ENCODE results near the gene ETS1. TPM values are rescaled to one million over a fixed set of nuclear protein-coding genes. Genes with fewer than 3 reads are reported as not detected.

Gene ETS1
- total RNA-seq, 1 donor from 2014 or later, result 53.4 TPM

DNA sequence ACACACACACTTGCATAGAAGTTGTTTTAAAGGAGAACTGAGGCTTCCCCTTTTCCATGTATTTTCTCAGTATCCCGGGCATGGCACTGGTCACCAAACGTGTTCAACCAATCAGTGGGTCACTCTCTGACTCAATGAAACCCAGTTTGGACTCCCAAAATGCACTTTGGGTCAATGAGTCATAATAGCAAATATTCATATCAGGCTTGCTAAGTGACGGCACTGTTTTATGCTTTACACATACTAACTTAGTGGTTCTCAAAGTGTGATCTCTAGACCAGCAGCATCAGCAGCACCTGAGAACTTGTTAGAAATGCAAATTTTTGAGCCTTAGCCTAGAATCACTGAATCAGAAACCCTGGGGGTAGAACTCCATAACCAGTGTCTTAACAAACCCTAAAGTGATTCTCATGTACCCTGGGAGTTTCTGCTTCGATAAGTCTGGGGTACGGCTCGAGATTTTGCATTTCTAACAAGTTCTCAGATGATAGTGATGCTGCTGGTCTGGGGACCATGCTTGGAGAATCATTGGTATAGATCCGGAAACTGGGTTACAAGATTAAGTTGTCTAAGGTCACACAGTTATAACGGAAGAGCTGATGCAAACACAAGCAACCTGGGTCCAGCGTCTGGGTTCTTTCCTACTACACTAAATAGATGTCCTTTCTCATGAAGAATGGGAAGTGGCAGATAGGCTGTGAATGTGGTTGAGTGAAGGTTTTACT, 35.6 kb downstream of the ETS1 start:
- ATAC-seq (no peak), DNase-seq (no peak)
- intact Hi-C loops (cut with micrococcal nuclease), result no loop called here

DNA sequence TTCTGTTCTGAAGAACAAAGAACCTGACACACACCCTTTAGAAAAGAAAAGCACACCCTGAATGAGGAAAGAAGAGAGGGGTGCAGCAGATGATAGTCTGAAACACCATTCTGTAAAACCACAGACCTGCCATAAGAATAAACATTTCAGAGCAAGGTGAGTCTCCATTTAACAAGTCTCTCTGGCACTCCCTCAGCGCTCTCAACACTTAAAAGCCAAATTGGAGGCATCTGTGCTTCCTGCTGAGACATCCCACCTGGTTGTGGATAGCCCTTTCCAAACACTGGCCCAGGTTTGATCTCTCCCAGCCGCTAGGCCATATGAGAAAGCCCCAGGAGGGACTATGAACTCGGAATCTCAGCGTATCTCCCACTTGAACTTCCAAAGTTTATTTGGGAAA, 36.3 kb downstream of the ETS1 start:
- no peak for DNase-seq

DNA sequence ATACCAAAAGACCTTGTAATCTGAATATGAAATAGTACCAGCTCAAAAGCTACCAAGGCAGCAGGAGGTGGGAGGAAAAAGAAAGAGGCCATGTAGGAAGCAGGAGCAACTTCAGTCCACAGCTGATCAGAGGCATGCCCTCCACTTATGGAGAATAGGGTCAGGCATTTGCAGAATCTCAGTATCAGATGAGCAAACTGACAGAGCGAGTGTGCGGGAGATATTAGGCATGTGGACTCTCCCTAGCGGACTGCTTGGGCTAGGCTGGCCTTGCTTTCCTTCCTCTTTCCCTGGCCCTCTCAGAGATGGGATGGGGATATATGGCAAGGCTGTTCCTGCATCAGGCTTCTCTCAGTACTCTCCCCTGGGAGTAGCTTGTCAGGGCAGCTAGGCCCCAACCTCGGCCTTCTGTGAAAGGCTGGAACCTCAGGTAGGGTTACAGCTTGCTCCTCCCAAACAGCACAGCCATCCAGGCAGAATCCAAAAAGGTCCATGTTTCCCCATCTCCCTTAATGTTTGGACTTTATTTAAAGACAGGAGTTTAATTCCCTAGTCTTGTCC, 37.0 kb downstream of the ETS1 start:
- intact Hi-C loops (cut with micrococcal nuclease), result no loop called here
- no peak for ATAC-seq

More for the DNA sequence above, 36.3 kb downstream of the ETS1 start:
- intact Hi-C loops (cut with micrococcal nuclease), result no loop called here
- ATAC-seq, result no peak

DNA sequence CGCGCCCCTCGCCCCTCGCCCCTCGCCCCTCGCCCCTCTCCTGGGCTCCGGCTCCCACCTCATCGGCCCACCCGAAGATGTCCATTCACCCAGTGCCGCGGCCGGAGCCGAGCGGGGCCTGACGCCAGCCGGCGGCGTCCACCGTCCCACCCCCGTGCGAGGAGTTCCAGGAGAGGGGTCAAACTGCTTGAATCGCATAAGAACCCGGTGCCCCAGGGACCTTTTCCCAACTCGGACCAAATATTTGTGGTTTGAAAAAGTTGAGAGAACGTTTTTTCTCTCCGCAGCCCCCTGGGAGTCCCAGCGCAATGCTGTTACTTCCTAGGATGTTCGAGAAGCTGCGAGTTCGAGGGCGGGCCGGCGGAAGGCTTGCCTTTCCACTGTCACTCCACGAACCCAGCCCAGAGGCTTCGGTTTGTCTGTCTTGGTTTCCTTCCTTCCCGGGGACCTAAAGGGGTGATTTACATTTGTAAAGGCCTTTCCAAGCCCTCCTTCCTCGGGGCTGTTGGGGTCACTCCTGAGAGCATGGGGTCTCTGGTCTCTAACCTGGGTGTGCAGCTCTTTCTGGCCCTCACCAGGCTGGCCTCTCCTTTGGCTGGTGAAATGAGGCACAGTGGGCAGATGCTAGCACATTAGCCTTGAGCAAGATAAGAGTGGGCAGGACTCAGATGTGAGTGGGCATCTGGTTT, 38.0 kb downstream of the ETS1 start:
- DNase-seq (peak; percentile 80), ATAC-seq (peak; percentile 64)
- intact Hi-C loops (cut with micrococcal nuclease), result no loop called here

More for the DNA sequence above, 37.0 kb downstream of the ETS1 start:
- DNase-seq, result no peak

DNA sequence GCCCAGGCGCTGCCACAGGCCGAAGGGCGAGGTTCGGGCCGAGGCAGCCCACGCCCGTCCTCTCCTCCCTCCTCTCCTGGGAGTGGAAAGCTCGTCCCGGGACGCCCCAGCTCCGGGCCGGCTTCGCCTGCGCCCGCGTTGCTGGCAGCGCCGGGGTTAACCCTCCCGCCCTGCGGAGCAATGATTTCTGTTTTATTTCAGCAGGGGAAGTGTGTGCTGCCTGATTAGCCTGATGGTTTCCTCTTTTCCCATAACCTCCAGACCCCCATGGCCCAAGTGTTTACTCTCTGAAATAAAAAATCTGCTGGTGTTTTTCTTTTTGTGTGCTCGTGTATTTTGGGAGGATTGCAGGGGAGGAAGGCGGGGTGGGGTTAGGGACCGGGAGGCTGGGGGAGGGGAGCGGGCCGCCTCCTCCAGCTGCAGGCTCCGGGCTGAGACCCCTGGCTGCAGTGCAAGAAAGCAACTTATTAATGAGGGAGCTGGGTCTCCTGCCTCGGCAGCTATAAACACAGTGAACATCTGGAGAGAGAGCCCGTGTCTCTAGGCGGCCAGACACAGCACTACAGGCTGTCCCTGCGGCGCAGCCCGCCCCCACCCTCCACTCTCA, 38.6 kb downstream of the ETS1 start:
- DNase-seq (peak; percentile 81), ATAC-seq (peak; percentile 81)
- intact Hi-C loops (cut with micrococcal nuclease), result no loop called here

DNA sequence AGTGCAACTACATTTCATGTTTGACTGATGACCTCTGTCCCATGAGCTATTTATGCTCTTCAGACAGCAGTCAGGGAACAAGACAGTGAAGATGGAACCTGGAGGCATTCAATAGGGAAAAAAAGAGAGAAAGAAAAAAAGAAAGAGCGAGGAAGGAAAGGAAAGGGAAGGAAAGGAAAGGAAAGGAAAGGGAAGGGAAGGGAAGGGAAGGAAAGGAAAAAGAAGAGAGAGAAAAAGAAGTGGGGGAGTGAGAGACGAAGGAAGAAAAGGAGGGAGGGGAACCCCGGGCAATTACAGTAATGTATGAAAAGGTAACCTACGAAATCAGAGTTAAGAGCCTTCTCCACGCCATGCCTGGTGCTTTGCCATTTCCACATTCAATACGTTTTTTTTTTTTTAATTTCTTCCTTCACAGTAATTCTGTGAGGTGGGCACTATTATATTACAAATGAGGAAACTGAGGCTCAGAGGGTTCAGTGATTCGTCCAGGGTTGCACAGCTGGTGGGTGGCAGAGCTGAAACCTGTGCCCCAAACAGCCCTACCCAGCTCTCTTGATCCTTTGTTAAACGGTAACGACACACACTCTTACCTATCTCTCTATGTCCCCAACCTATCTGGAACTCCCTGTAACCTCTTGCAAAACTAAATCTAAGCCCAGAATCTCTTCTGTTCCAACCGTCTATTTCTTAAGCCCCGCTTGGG, 39.3 kb downstream of the ETS1 start:
- no peak for ATAC-seq
- intact Hi-C loops (cut with micrococcal nuclease), result no loop called here

DNA sequence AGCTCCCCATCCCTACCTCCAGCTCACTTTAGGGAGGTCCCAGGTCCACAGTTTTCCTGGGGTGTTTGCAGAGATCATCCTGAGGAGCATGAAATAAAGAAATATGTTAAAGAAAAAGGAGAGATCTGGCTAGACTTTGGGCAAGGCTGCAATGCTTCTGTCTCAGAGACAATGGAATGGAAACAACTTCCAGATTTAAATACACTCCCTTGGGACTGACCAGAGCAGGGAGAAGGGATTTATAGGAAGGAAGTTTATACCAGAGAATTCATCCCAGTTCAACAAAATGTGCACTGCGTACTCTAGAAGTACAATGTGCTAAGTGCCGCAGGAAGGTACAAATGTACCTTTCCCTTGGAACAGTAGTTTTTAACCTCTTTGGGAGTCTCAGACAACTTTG, 40.4 kb downstream of the ETS1 start:
- intact Hi-C loops (cut with micrococcal nuclease), result no loop called here
- no peak for DNase-seq
- ATAC-seq, result no peak

More for the DNA sequence above, 39.3 kb downstream of the ETS1 start:
- DNase-seq, result no peak

DNA sequence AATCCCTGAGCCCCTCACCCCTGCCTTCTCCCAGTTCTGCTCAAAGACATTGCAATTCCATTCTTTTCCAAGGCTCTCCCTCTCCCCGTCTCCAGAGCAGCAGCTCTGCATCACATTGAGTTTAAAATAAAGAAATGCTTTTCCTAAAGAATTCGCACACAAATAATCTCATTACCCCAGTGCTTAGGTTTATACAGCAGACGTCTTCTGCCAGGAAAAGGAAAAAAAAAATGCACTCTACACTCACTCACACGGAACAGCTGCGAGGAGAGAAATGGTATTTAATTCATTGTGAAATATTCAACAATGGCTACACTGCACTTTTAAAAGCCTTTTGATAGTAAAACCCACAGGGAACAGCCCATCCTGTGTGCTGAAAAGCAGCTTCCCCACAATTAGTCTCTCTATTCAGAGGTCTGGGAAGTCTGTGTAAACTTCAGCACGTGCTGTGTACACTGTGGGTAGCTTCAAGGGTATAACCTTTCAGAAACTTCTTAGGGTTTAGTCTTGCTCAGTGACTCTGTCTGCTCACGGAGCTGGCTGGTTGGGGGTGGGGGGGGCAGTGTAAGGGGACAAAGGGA, 42.8 kb downstream of the ETS1 start:
- DNase-seq, result no peak
- intact Hi-C loops (cut with micrococcal nuclease), result no loop called here
- peak; percentile 17 for ATAC-seq

DNA sequence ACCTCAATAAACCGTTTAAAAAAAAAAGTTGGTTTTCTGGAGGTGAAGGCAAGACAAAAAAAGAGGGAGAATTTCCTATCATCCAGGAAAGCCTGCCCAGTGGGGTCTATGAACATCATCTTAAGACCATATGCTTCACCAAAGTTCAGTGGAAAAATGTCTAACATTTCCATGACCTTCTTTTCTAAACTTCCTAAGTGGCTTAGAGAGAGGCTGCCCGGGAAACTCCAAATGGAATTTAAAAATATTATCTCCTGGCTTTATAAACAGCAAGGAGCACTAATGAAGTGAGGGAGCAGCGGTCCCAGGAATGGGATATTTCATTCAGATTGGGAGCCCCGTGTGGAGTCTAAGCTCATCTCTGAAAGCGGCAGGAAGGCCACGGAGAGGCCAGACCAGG, 46.9 kb downstream of the ETS1 start:
- intact Hi-C loops (cut with micrococcal nuclease), result no loop called here
- ATAC-seq (no peak), DNase-seq (no peak)

DNA sequence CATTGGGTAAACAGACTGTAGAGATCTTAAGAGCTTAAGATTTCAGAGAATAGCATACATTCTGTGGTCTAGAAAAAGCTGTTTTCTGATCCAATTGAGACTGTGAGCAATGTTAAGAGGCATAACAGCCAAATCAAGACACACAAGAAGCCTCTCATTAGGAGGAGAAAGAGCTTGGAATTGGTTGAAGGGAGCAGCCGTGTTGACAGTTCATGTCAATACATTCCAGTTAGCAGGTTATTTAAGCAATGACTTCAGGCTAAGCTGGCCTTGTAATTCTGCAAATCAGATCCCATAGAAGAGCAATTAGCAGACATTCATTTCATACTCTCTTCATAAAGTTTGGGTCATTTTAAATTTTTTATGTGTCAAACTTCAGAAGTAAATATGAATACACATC, 50.9 kb downstream of the ETS1 start:
- DNase-seq (no peak), ATAC-seq (no peak)
- intact Hi-C loops (cut with micrococcal nuclease), result no loop called here

DNA sequence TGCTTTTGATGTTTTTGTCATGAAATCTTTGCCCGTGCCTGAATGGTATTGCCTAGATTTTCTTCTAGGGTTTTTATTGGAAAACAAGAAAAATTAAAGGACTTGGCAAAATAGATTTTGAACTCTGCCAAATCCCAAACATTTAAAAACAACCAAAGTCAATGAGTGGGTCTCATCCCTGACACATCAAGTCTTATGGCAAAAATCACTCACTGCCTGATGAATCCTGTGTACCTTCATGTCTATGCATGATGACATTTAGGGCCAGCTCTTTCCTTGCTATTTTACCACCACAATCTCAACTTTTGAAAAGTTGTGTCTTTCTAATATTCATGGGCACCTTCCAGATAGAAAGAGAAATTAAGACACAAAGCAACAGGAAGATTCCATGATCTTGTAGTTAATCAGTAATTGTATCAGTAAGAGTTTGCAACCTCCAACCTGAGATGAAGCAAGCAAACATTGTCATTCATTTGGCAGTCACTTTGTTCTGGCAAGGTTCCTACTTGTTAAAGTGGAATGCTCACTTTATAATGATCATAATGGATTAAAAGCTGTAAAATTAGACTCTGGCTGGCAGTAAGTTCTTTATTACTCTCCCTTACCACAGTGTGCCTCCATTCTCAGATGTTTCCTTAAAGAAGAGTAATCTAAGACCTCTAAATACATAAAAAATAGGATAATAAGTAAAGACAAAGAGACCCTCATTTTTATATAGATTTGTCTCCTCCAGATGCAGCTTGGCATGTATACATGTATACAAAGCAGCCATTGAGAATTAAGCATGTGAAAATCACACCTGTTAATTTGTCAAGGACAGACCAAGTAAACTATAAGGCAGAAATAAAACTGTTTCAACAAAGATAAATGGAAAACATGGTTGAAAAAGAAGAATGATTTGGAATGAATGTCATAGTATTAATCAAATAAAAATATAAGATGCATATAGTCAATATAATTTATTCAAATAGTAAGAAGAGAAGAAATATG, 51.6 kb downstream of the ETS1 start:
- intact Hi-C loops (cut with micrococcal nuclease), result no loop called here
- ATAC-seq (no peak), DNase-seq (no peak)

DNA sequence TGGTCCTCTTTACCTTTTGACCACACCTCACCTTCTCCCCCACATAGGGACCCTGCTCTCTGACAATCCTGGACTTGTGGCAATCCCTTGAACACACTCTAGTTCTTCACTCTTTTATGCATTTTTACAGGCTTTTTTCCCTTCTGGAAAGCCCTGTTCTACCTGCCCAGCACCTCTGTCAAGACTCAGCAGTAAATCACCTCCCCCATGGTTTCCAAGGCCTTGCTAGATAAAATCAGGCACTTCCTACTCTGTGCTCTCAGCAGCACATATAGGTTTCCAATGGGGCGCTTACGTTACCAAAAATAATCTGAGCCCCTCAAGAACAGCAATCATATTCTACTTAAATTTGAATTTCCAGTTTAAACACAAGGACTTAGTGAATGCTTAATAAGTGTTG, 53.9 kb downstream of the ETS1 start:
- DNase-seq (no peak), ATAC-seq (no peak)
- intact Hi-C loops (cut with micrococcal nuclease), result no loop called here

DNA sequence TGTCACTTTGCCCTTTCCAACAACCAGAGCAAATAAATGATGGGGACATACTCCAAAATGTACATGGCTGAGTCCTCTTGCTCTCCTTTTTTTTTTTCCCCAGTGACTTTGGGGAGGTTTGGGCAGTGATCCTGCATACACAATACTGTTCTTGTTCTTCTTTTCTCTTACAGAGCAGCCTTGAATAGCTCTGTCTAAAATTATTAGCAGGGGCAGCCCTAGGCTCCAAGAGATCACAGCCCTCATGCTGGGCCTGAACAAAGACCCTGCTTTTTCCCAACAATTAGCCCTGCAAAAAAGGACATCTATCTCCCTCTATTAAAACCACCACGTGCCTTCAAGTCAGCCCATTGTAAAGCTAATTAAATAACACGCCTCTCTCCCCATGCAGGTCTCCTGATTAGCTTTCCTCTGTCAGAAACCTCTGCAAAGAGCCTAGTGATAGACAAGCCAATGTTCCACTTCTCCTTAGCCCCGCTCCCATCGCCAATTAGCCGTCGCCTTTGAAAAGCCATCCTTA, 54.7 kb downstream of the ETS1 start:
- no peak for DNase-seq
- intact Hi-C loops (cut with micrococcal nuclease), result no loop called here
- no peak for ATAC-seq

DNA sequence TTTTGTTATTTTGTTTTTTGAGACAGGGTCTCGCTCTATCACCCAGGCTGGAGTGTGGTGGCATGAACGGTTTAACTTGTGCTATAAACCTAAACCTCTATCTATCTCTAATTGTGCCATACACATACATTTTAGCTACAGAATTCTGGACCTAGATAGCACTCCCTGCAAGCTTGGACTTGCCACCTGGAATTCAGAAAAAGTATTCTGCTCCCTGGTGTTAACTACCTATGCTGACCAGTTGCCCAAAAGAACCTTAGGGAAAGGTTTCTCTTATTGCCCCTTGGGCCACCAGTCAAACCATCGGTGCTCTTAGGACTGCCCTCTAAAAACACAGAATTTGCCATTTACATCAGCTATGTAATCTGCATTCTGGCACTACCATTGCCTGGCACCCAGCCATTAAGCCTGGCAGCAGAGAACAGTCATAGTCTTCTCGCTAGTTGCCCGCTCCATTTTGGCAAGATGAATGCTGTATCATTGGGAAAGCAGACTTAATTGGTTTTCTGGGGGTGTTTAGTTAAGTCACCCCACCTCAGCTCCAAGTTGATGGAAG, 55.3 kb downstream of the ETS1 start:
- ATAC-seq, result no peak
- intact Hi-C loops (cut with micrococcal nuclease), result no loop called here
- DNase-seq, result no peak

DNA sequence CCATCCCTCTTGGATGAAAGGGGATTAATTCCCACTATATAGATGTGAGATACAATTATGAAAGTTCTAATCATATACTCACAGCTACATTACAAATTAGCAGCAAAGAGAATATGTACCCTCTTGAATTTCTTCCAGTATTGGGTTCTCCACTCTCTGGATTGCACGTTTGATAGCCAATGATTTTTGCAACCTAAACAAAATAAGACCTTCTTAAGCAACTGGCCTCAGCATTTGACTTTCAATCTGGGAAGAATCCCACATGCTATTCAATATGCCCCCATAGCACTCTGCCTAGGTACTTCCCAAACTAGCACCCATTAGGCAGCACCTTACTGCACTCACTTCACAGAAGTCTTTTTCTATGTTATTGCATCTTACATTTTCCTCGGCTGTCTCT, 55.8 kb downstream of the ETS1 start:
- ATAC-seq, result no peak
- intact Hi-C loops (cut with micrococcal nuclease), result no loop called here

DNA sequence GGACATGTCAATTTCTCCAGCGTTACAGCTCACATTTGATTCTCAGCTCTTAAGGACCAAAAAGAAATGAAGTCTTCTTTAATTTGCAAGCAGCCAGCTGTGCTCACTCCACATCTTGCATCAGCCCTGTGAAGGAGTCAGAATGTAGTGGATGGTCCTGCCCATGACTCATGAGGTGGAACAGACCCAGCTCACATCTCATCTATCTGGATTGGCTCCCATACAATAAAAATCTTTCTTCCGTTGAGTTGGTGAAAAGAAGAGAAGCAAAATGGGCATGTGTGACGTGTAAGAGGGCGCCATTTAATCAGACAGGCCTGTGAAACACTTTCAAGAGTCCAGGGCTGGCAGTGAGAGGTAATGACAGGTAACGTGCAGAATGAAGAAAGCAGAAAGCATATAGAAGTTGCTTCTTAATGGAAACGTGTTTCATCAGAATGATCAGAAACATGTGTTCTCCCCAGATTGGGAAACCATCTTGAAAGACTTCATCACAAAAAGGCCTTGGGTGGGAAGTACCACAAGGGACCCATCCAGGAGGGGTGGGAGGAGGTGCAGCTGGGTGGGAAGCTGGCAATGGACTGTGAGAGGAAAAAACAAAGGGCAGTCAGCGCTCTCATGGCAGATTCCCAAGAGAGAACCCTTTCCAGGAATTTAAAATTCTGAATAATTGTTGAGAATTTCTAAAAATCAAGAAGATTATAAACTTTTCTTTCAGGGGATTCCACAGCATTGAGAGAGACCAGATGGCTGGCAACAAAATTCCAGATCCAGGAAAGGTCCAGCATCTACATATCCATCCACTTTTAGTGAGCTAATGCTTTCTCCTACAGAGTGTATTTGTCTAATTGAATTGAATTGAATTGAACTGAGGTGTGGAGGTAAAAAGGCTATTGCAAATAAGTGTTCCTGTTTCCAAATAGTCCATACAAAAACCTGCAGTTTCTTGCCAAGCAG, 57.0 kb downstream of the ETS1 start:
- intact Hi-C loops (cut with micrococcal nuclease), result no loop called here
- peak; percentile 64 for DNase-seq
- ATAC-seq, result peak; percentile 93

More for the DNA sequence above, 55.8 kb downstream of the ETS1 start:
- DNase-seq, result no peak

Data from left ventricle myocardium superior (tissue), 1 donor.